K562 (cell line): Measurements from ENCODE around the gene NOA1. TPM values are rescaled to one million over a fixed set of nuclear protein-coding genes. Genes with fewer than 3 reads are reported as not detected.

ENCODE experiments used
- ATAC-seq: fragments of 200-7000 bp; cut with Tn5 transposase; 3 replicates; pipeline ENCODE4 v1.9.1; 2020; ENCODE audit warnings: moderate library complexity
- BruUV-seq: library from RNA; stranded (reverse); fragments of 400-500 nt; replicated peaks from 2 replicates; lab custom pipeline; 2021; lab: Mats Ljungman, UMichigan
- CTCF ChIA-PET: fragments of 300-600 bp; formaldehyde crosslinking; extraction: SDS; loops from one replicate; lab custom pipeline; 2021; ENCODE audit warnings: low intra/inter-chr PET ratio; lab: Yijun Ruan, JAX
- POLR2A ChIA-PET: fragments of 300-600, 350-650 bp; sonication (Branson Sonifier 250); formaldehyde crosslinking; extraction: SDS; loops from one replicate; lab custom pipeline; 2021; ENCODE audit warnings: antibody characterized with exemption, inconsistent platforms; lab: Yijun Ruan, JAX
- DNase-seq, 4 experiments: peaks; one replicate each; pipeline versions ENCODE4 v3.0.0 to v3.0.0-alpha.2; 2011 to 2018; ENCODE audit warnings: low spot score in 3 of 4, mixed read lengths in 3 of 4; ENCODE audit errors: extremely low read depth in 1 of 4
- FAIRE-seq: peaks from 2 replicates; lab custom pipeline; 2011; peaks lifted over from hg19 to GRCh38; lab: Jason Lieb, UNC
- H2AFZ ChIP-seq: 2 replicates; pipeline ENCODE4 v1.6.0; 2011; ENCODE audit warnings: low read depth, low read length, control low read depth, inconsistent platforms
- H3K27ac ChIP-seq: fragments of 200-600 bp; 3 replicates; pipeline ENCODE4 v1.8.0; 2011; ENCODE audit warnings: low read depth, mild to moderate bottlenecking, control low read depth, inconsistent platforms, low read length, moderate library complexity, mixed read lengths; ENCODE audit errors: extremely low read depth
- H3K27me3 ChIP-seq, 2 experiments: fragments of 300-600 bp in 1 of 2; 2 replicates in 1 of 2; 3 replicates in 1 of 2; pipeline versions ENCODE4 v1.6.0 to v1.8.0; 2011; ENCODE audit warnings: inconsistent platforms in 2 of 2, low read length in 2 of 2, mild to moderate bottlenecking in 1 of 2, mixed read lengths in 1 of 2, moderate library complexity in 1 of 2; ENCODE audit not compliant: control insufficient read depth in 2 of 2, insufficient read depth in 2 of 2
- H3K36me3 ChIP-seq: fragments of 300-600 bp; 3 replicates; pipeline ENCODE4 v1.8.0; 2011; ENCODE audit warnings: mild to moderate bottlenecking, low read length, inconsistent platforms; ENCODE audit not compliant: control insufficient read depth, insufficient read depth
- H3K4me1 ChIP-seq, 2 experiments: fragments of 200-600 bp in 1 of 2; replicated peaks in 1 of 2; 2 replicates in 1 of 2; 3 replicates in 1 of 2; pipeline versions ENCODE4 v1.5.1 to v1.8.0; 2011; ENCODE audit warnings: inconsistent platforms in 2 of 2, low read length in 2 of 2, mild to moderate bottlenecking in 1 of 2, mixed read lengths in 1 of 2, moderate library complexity in 1 of 2; ENCODE audit not compliant: control insufficient read depth in 2 of 2, insufficient read depth in 2 of 2
- H3K4me2 ChIP-seq: 2 replicates; pipeline ENCODE4 v1.6.1; 2011; ENCODE audit warnings: low read length, control low read depth, inconsistent platforms, mixed read lengths; ENCODE audit not compliant: insufficient read depth
- H3K4me3 ChIP-seq: fragments of 200-600 bp; sonication (generic), shearing (Covaris generic); 2 replicates; pipeline ENCODE4 v1.5.1; 2016; ENCODE audit warnings: control low read depth, inconsistent platforms
- H3K79me2 ChIP-seq: fragments of 200-600 bp; 3 replicates; pipeline ENCODE4 v1.8.0; 2011; ENCODE audit warnings: low read length, inconsistent platforms; ENCODE audit not compliant: control insufficient read depth, insufficient read depth
- H3K9ac ChIP-seq, 2 experiments: 2 replicates each; pipeline versions ENCODE4 v1.6.0 to v1.6.1; 2011; ENCODE audit warnings: low read depth in 2 of 2, low read length in 2 of 2, control low read depth in 1 of 2, inconsistent platforms in 1 of 2, mild to moderate bottlenecking in 1 of 2, mixed read lengths in 1 of 2; ENCODE audit not compliant: insufficient read depth in 1 of 2
- H3K9me1 ChIP-seq: one replicate; pipeline ENCODE4 v1.6.0; 2011; ENCODE audit warnings: inconsistent platforms, mild to moderate bottlenecking, low read length, moderate library complexity; ENCODE audit not compliant: control insufficient read depth, insufficient read depth
- H3K9me3 ChIP-seq: replicated peaks from 2 replicates; pipeline ENCODE4 v1.5.1; 2011; ENCODE audit warnings: low read depth, low read length, inconsistent platforms; ENCODE audit not compliant: control insufficient read depth, insufficient read depth
- H4K20me1 ChIP-seq: replicated peaks from 2 replicates; pipeline ENCODE4 v1.6.1; 2011; ENCODE audit warnings: low read length, inconsistent platforms, mixed read lengths; ENCODE audit not compliant: control insufficient read depth, insufficient read depth
- ARHGAP35 ChIP-seq: fragments of 450-650 bp; IDR thresholded peaks from 2 replicates; pipeline ENCODE4 v1.6.1; 2018; ENCODE audit not compliant: partially characterized antibody
- GATA2 ChIP-seq: sonication (generic); formaldehyde crosslinking; IDR thresholded peaks from 2 replicates; pipeline ENCODE4 v1.4.0; 2020; ENCODE audit warnings: mild to moderate bottlenecking, missing genetic modification reagents
- HNRNPK ChIP-seq: fragments of 200-400 bp; formaldehyde crosslinking; IDR thresholded peaks from one replicate; pipeline ENCODE4 v1.6.1; 2018; ENCODE audit warnings: mild to moderate bottlenecking, low read depth, low read length; ENCODE audit not compliant: poor library complexity, severe bottlenecking
- MEF2D ChIP-seq: conservative IDR thresholded peaks from 2 replicates; pipeline ENCODE4 v1.6.1; 2016; ENCODE audit warnings: low read depth, missing genetic modification characterization, missing compliant biosample characterization
- MXI1 ChIP-seq: IDR thresholded peaks from 2 replicates; pipeline ENCODE4 v1.6.1; 2011; ENCODE audit warnings: low read depth, mild to moderate bottlenecking, improper control_type of control experiment, low read length
- WGBS: fragments of 100-300 bp; shearing (Covaris generic); methylation state at CpG from one replicate; pipeline ENCODE4 v1.1.6; 2016; ENCODE audit warnings: low coverage, mixed read lengths; ENCODE audit not compliant: insufficient coverage; ENCODE audit errors: missing lambda C conversion rate; 5-methylcytosine and 5-hydroxymethylcytosine counted together
- in situ Hi-C: fragments of 300-500 bp; cut with MboI; formaldehyde crosslinking; loops from 4 replicates; pipeline ENCODE4 v1.15.0; 2018; ENCODE audit warnings: inconsistent platforms, mixed read lengths
- intact Hi-C: fragments of 100-400 bp; cut with micrococcal nuclease; formaldehyde crosslinking; loops from 2 replicates; pipeline ENCODE4 v1.14.2; 2022
- polyA plus RNA-seq, 8 experiments: library from polyadenylated mRNA; depleted of rRNA in 4 of 8; stranded (reverse) in 5 of 8; unstranded in 3 of 8; fragments of >200 nt; fragmentation: Nextera tagmentation in 2 of 8; fragmentation: Illumina TruSeq in 1 of 8; extraction: Ambion mirVana in 2 of 8; extraction: Trizol in 1 of 8; gene quantifications; 2 replicates each; pipeline versions ENCODE4 v1.2.1 to v1.2.3, GENCODE V29; 2011 to 2014; ENCODE audit warnings: inconsistent platforms in 1 of 8, missing spikeins in 1 of 8
- total RNA-seq, 7 experiments: library from RNA; depleted of rRNA in 6 of 7; stranded (reverse); fragments of >200 nt in 6 of 7; fragmentation: Illumina TruSeq in 2 of 7; extraction: Trizol in 2 of 7; gene quantifications; 2 replicates each; pipeline versions ENCODE4 v1.2.1 to v1.2.3, GENCODE V29; 2011 to 2021; ENCODE audit warnings: low replicate concordance in 1 of 7
- TF ChIP-seq, protein P1 (sequence below), 3 experiments: IDR thresholded peaks in 2 of 3; conservative IDR thresholded peaks in 1 of 3; 2 replicates each; pipeline ENCODE4 v1.5.1; 2011 to 2012; ENCODE audit warnings: low read length in 3 of 3, mild to moderate bottlenecking in 3 of 3, control low read depth in 2 of 3, improper control_type of control experiment in 1 of 3, inconsistent platforms in 1 of 3, low read depth in 1 of 3, mixed read lengths in 1 of 3, moderate library complexity in 1 of 3; ENCODE audit not compliant: insufficient read depth in 2 of 3
- TF ChIP-seq, protein P2 (sequence below): fragments of 450-650 bp; conservative IDR thresholded peaks from 2 replicates; pipeline ENCODE4 v1.6.1; 2016; ENCODE audit warnings: missing genetic modification characterization, low read depth, mild to moderate bottlenecking, control low read depth, missing compliant biosample characterization
- TF ChIP-seq, protein P3 (sequence below): fragments of 150-350 bp; IDR thresholded peaks from 2 replicates; pipeline ENCODE4 v1.6.1; 2014; ENCODE audit warnings: low read depth, mild to moderate bottlenecking, low read length, borderline replicate concordance
- TF ChIP-seq, protein P4 (sequence below): fragments of 450-650 bp; formaldehyde crosslinking; IDR thresholded peaks from 2 replicates; pipeline ENCODE4 v1.4.0; 2022; ENCODE audit warnings: mild to moderate bottlenecking, moderate library complexity
- TF ChIP-seq, protein P5 (sequence below): IDR thresholded peaks from 2 replicates; pipeline ENCODE4 v1.6.1; 2011; ENCODE audit not compliant: insufficient read length; ENCODE audit errors: extremely low read depth

The NOA1 gene
- total and polyA plus RNA-seq, 9 of the 15 experiments (the other 6 are each of a cell fraction or from before 2014, with no cell fraction given) = 2.6 to 26.6 (median 16.7) TPM

DNA sequence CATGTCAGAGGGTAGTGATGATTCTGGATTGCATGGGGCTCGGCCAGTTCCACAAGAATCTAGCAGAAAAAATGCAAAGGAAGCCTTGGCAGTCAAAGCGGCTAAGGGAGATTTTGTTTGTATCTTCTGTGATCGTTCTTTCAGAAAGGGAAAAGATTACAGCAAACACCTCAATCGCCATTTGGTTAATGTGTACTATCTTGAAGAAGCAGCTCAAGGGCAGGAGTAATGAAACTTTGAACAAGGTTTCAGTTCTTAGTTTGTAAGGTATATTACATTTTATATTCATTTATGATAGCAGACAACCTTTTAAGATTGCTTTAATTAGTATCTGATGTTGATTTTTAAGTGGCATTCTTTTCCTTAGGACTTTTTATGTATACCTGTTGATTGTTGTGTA lies 45.5 kb downstream of the NOA1 start:
- Histone ChIP-seq H3K9ac (no peak overlapping the region), H4K20me1 (no peaks in the 10 kb centered on the region), H3K27me3 (no peaks in the 10 kb centered on the region), H3K27ac (no peak overlapping the region), H3K79me2 (peaks cover 5% of the 10 kb centered on the region; the same call in 1 of the 3 replicates), H3K4me2 (no peak overlapping the region), H2AFZ (no peak overlapping the region), H3K9me3 (no peaks in the 10 kb centered on the region), H3K36me3 (peaks cover 49% of the 10 kb centered on the region), H3K4me1 (no peaks in the 10 kb centered on the region), H3K4me3 (no peak overlapping the region), H3K9me1 (no peaks in the 10 kb centered on the region)
- FAIRE-seq = peak; percentile 6
- CTCF ChIA-PET = no interaction called here
- 82% methylated on average over 4 of the region's 4 CpGs for WGBS
- intact Hi-C loops = no loop called here
- DNase-seq = no peak
- BruUV-seq = no TSS peak
- POLR2A ChIA-PET = no interaction called here
- ATAC-seq = no peak
- in situ Hi-C loops = no loop called here
- TF ChIP-seq MXI1 (no peak), MEF2D (tag) (no peak), HNRNPK (no peak), ARHGAP35 (no peak), GATA2 (CRISPR knock-in tag) (no peak)
- TF ChIP-seq, protein P1, sequence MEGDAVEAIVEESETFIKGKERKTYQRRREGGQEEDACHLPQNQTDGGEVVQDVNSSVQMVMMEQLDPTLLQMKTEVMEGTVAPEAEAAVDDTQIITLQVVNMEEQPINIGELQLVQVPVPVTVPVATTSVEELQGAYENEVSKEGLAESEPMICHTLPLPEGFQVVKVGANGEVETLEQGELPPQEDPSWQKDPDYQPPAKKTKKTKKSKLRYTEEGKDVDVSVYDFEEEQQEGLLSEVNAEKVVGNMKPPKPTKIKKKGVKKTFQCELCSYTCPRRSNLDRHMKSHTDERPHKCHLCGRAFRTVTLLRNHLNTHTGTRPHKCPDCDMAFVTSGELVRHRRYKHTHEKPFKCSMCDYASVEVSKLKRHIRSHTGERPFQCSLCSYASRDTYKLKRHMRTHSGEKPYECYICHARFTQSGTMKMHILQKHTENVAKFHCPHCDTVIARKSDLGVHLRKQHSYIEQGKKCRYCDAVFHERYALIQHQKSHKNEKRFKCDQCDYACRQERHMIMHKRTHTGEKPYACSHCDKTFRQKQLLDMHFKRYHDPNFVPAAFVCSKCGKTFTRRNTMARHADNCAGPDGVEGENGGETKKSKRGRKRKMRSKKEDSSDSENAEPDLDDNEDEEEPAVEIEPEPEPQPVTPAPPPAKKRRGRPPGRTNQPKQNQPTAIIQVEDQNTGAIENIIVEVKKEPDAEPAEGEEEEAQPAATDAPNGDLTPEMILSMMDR (IDR thresholded peaks at IDR 0.05 in 2 of 3, conservative IDR thresholded peaks at IDR 0.05 in 1 of 3; ENCODE audit: insufficient read depth in 2 of 3, low read depth in 1 of 3, low read length in 3 of 3) = no peak
- TF ChIP-seq, protein P2, sequence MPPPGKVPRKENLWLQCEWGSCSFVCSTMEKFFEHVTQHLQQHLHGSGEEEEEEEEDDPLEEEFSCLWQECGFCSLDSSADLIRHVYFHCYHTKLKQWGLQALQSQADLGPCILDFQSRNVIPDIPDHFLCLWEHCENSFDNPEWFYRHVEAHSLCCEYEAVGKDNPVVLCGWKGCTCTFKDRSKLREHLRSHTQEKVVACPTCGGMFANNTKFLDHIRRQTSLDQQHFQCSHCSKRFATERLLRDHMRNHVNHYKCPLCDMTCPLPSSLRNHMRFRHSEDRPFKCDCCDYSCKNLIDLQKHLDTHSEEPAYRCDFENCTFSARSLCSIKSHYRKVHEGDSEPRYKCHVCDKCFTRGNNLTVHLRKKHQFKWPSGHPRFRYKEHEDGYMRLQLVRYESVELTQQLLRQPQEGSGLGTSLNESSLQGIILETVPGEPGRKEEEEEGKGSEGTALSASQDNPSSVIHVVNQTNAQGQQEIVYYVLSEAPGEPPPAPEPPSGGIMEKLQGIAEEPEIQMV = no peak
- TF ChIP-seq, protein P3, sequence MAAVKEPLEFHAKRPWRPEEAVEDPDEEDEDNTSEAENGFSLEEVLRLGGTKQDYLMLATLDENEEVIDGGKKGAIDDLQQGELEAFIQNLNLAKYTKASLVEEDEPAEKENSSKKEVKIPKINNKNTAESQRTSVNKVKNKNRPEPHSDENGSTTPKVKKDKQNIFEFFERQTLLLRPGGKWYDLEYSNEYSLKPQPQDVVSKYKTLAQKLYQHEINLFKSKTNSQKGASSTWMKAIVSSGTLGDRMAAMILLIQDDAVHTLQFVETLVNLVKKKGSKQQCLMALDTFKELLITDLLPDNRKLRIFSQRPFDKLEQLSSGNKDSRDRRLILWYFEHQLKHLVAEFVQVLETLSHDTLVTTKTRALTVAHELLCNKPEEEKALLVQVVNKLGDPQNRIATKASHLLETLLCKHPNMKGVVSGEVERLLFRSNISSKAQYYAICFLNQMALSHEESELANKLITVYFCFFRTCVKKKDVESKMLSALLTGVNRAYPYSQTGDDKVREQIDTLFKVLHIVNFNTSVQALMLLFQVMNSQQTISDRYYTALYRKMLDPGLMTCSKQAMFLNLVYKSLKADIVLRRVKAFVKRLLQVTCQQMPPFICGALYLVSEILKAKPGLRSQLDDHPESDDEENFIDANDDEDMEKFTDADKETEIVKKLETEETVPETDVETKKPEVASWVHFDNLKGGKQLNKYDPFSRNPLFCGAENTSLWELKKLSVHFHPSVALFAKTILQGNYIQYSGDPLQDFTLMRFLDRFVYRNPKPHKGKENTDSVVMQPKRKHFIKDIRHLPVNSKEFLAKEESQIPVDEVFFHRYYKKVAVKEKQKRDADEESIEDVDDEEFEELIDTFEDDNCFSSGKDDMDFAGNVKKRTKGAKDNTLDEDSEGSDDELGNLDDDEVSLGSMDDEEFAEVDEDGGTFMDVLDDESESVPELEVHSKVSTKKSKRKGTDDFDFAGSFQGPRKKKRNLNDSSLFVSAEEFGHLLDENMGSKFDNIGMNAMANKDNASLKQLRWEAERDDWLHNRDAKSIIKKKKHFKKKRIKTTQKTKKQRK = no peak
- TF ChIP-seq, protein P4, sequence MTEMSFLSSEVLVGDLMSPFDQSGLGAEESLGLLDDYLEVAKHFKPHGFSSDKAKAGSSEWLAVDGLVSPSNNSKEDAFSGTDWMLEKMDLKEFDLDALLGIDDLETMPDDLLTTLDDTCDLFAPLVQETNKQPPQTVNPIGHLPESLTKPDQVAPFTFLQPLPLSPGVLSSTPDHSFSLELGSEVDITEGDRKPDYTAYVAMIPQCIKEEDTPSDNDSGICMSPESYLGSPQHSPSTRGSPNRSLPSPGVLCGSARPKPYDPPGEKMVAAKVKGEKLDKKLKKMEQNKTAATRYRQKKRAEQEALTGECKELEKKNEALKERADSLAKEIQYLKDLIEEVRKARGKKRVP = no peak
- TF ChIP-seq, protein P5, sequence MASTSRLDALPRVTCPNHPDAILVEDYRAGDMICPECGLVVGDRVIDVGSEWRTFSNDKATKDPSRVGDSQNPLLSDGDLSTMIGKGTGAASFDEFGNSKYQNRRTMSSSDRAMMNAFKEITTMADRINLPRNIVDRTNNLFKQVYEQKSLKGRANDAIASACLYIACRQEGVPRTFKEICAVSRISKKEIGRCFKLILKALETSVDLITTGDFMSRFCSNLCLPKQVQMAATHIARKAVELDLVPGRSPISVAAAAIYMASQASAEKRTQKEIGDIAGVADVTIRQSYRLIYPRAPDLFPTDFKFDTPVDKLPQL = no peak
